HepG2 (cell line): ENCODE measurements around the gene RARA. TPM values are rescaled to one million over a fixed set of nuclear protein-coding genes. Genes with fewer than 3 reads are reported as not detected.

Experiments
- BRCA1 ChIP-seq: sonication (generic); formaldehyde crosslinking; IDR thresholded peaks from 2 replicates; pipeline ENCODE4 v1.4.0; 2020; ENCODE audit warnings: missing genetic modification reagents
- CC2D1A ChIP-seq: sonication (generic); formaldehyde crosslinking; IDR thresholded peaks from 2 replicates; pipeline ENCODE4 v1.8.1; 2023; ENCODE audit warnings: mild to moderate bottlenecking, missing genetic modification reagents
- HDAC6 ChIP-seq: fragments of 200-600 bp; sonication (generic); IDR thresholded peaks from 2 replicates; pipeline ENCODE4 v1.7.0; 2017; ENCODE audit warnings: mild to moderate bottlenecking, antibody characterized with exemption, low read length, low read depth
- HNF1A ChIP-seq, 2 experiments: sonication (generic) in 1 of 2; formaldehyde crosslinking in 1 of 2; IDR thresholded peaks; 2 replicates each; pipeline versions ENCODE4 v1.4.0 to v1.6.1; 2016 to 2020; ENCODE audit warnings: borderline replicate concordance in 1 of 2, low read depth in 1 of 2, mild to moderate bottlenecking in 1 of 2, missing genetic modification reagents in 1 of 2
- HNRNPLL ChIP-seq: fragments of 200-400 bp; formaldehyde crosslinking; IDR thresholded peaks from 2 replicates; pipeline ENCODE4 v1.6.1; 2017; ENCODE audit warnings: mild to moderate bottlenecking, low read depth, low read length; ENCODE audit not compliant: poor library complexity, severe bottlenecking
- JARID2 ChIP-seq: sonication (generic); formaldehyde crosslinking; IDR thresholded peaks from 2 replicates; pipeline ENCODE4 v1.8.1; 2023; ENCODE audit warnings: missing genetic modification reagents, inconsistent platforms; ENCODE audit not compliant: insufficient replicate concordance
- STAT5B ChIP-seq: sonication (generic); formaldehyde crosslinking; IDR thresholded peaks from 2 replicates; pipeline ENCODE4 v1.4.0; 2020; ENCODE audit warnings: missing genetic modification reagents
- ZNF569 ChIP-seq: sonication (generic); formaldehyde crosslinking; IDR thresholded peaks from 2 replicates; pipeline ENCODE4 v1.5.0; 2020; ENCODE audit warnings: mild to moderate bottlenecking, missing genetic modification reagents, moderate library complexity, borderline replicate concordance
- ZNF7 ChIP-seq: IDR thresholded peaks from 2 replicates; pipeline ENCODE4 v1.6.1; 2016; ENCODE audit warnings: missing biosample characterization, missing genetic modification reagents
- ZNF780A ChIP-seq: sonication (generic); formaldehyde crosslinking; IDR thresholded peaks from 2 replicates; pipeline ENCODE4 v1.8.0; 2022; ENCODE audit warnings: mild to moderate bottlenecking, missing genetic modification reagents, moderate library complexity
- ZNF782 ChIP-seq: sonication (generic); formaldehyde crosslinking; IDR thresholded peaks from 2 replicates; pipeline ENCODE4 v1.4.0; 2020; ENCODE audit warnings: missing genetic modification reagents, mild to moderate bottlenecking, borderline replicate concordance
- polyA plus RNA-seq, 8 experiments: library from polyadenylated mRNA; depleted of rRNA in 3 of 8; stranded (reverse) in 7 of 8; unstranded in 1 of 8; fragments of >200 nt; fragmentation: Illumina TruSeq in 4 of 8; extraction: Trizol in 4 of 8; gene quantifications; 2 replicates each; pipeline versions ENCODE4 v1.2.1 to v1.2.3, GENCODE V29; 2011 to 2016; ENCODE audit warnings: low read depth in 4 of 8, missing spikeins in 1 of 8, mixed read lengths in 1 of 8; ENCODE audit not compliant: insufficient read depth in 1 of 8
- total RNA-seq, 5 experiments: library from RNA; depleted of rRNA; stranded (reverse); fragments of >200 nt; fragmentation: Illumina TruSeq; extraction: Trizol; gene quantifications; 2 replicates each; pipeline ENCODE4 v1.2.3, GENCODE V29; 2016; ENCODE audit warnings: low read depth in 1 of 5
- TF ChIP-seq, protein P1 (sequence below): sonication (generic); formaldehyde crosslinking; IDR thresholded peaks from 2 replicates; pipeline ENCODE4 v1.9.0; 2021; ENCODE audit warnings: missing genetic modification reagents, borderline replicate concordance
- TF ChIP-seq, protein P2 (sequence below): sonication (generic); formaldehyde crosslinking; IDR thresholded peaks from 2 replicates; pipeline ENCODE4 v1.5.0; 2020; ENCODE audit warnings: mild to moderate bottlenecking, missing genetic modification reagents, moderate library complexity
- TF ChIP-seq, protein P3 (sequence below): sonication (generic); formaldehyde crosslinking; IDR thresholded peaks from 2 replicates; pipeline ENCODE4 v1.8.1; 2023; ENCODE audit warnings: mild to moderate bottlenecking, missing genetic modification reagents, borderline replicate concordance
- TF ChIP-seq, protein P4 (sequence below): sonication (generic); formaldehyde crosslinking; IDR thresholded peaks from 2 replicates; pipeline ENCODE4 v1.4.0; 2020; ENCODE audit warnings: mild to moderate bottlenecking, low read depth, missing genetic modification reagents
- TF ChIP-seq, protein P5 (sequence below): sonication (generic); formaldehyde crosslinking; IDR thresholded peaks from 2 replicates; pipeline ENCODE4 v1.4.0; 2020; ENCODE audit warnings: missing genetic modification reagents

RARA gene
- total and polyA plus RNA-seq, 2 of the 13 experiments (the other 11 are each of a cell fraction or from before 2014, with no cell fraction given), result 6.4 to 8.6 TPM

GRCh38 chr17:40316571-40317344 is 7.8 kb downstream of the RARA start (continued):
- TF ChIP-seq BRCA1 (CRISPR knock-in tag), result no peak
- TF ChIP-seq, protein P1, sequence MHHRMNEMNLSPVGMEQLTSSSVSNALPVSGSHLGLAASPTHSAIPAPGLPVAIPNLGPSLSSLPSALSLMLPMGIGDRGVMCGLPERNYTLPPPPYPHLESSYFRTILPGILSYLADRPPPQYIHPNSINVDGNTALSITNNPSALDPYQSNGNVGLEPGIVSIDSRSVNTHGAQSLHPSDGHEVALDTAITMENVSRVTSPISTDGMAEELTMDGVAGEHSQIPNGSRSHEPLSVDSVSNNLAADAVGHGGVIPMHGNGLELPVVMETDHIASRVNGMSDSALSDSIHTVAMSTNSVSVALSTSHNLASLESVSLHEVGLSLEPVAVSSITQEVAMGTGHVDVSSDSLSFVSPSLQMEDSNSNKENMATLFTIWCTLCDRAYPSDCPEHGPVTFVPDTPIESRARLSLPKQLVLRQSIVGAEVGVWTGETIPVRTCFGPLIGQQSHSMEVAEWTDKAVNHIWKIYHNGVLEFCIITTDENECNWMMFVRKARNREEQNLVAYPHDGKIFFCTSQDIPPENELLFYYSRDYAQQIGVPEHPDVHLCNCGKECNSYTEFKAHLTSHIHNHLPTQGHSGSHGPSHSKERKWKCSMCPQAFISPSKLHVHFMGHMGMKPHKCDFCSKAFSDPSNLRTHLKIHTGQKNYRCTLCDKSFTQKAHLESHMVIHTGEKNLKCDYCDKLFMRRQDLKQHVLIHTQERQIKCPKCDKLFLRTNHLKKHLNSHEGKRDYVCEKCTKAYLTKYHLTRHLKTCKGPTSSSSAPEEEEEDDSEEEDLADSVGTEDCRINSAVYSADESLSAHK (CRISPR knock-in tag), result no peak
- no peak for TF ChIP-seq ZNF569 (CRISPR knock-in tag)
- TF ChIP-seq, protein P2, sequence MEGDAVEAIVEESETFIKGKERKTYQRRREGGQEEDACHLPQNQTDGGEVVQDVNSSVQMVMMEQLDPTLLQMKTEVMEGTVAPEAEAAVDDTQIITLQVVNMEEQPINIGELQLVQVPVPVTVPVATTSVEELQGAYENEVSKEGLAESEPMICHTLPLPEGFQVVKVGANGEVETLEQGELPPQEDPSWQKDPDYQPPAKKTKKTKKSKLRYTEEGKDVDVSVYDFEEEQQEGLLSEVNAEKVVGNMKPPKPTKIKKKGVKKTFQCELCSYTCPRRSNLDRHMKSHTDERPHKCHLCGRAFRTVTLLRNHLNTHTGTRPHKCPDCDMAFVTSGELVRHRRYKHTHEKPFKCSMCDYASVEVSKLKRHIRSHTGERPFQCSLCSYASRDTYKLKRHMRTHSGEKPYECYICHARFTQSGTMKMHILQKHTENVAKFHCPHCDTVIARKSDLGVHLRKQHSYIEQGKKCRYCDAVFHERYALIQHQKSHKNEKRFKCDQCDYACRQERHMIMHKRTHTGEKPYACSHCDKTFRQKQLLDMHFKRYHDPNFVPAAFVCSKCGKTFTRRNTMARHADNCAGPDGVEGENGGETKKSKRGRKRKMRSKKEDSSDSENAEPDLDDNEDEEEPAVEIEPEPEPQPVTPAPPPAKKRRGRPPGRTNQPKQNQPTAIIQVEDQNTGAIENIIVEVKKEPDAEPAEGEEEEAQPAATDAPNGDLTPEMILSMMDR, result peak; percentile 29; the same call in 1 of the 2 replicates
- TF ChIP-seq, protein P3, sequence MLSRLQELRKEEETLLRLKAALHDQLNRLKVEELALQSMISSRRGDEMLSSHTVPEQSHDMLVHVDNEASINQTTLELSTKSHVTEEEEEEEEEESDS, result no peak
- TF ChIP-seq STAT5B, result no peak
- TF ChIP-seq JARID2 (CRISPR knock-in tag), result no peak
- no peak for TF ChIP-seq CC2D1A
- no peak for TF ChIP-seq HDAC6
- TF ChIP-seq ZNF782 (CRISPR knock-in tag), result no peak; the same call in 1 of the 2 replicates
- TF ChIP-seq, protein P4, sequence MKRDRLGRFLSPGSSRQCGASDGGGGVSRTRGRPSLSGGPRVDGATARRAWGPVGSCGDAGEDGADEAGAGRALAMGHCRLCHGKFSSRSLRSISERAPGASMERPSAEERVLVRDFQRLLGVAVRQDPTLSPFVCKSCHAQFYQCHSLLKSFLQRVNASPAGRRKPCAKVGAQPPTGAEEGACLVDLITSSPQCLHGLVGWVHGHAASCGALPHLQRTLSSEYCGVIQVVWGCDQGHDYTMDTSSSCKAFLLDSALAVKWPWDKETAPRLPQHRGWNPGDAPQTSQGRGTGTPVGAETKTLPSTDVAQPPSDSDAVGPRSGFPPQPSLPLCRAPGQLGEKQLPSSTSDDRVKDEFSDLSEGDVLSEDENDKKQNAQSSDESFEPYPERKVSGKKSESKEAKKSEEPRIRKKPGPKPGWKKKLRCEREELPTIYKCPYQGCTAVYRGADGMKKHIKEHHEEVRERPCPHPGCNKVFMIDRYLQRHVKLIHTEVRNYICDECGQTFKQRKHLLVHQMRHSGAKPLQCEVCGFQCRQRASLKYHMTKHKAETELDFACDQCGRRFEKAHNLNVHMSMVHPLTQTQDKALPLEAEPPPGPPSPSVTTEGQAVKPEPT, result peak; percentile 57; the same call in 1 of the 2 replicates
- TF ChIP-seq HNF1A (IDR thresholded peaks at IDR 0.05; ENCODE audit: low read depth), result no peak
- peak; percentile 55; the same call in 1 of the 2 replicates for TF ChIP-seq HNF1A (CRISPR knock-in tag; IDR thresholded peaks at IDR 0.05; ENCODE audit: borderline replicate concordance)
- peak; percentile 87 for TF ChIP-seq HNRNPLL
- no peak; the same call in 1 of the 2 replicates for TF ChIP-seq ZNF780A (CRISPR knock-in tag)
- no peak for TF ChIP-seq ZNF7 (CRISPR knock-in tag)
- TF ChIP-seq, protein P5, sequence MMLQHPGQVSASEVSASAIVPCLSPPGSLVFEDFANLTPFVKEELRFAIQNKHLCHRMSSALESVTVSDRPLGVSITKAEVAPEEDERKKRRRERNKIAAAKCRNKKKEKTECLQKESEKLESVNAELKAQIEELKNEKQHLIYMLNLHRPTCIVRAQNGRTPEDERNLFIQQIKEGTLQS, result peak; percentile 75
